GM12878 (cell line): ENCODE data around the gene SPRY4. TPM values are rescaled to one million over a fixed set of nuclear protein-coding genes. Genes with fewer than 3 reads are reported as not detected.

Experiments used
- CEBPZ ChIP-seq: fragments of 150-350 bp; IDR thresholded peaks from 2 replicates; pipeline ENCODE4 v1.6.1; 2016; ENCODE audit warnings: low read depth, low read length
- FOXK2 ChIP-seq: fragments of 450-650 bp; IDR thresholded peaks from 2 replicates; pipeline ENCODE4 v1.6.1; 2017; ENCODE audit warnings: mild to moderate bottlenecking, moderate library complexity
- HCFC1 ChIP-seq: fragments of 150-350 bp; IDR thresholded peaks from 2 replicates; pipeline ENCODE4 v1.6.1; 2014; ENCODE audit warnings: low read length
- HSF1 ChIP-seq: fragments of 150-350 bp; IDR thresholded peaks from 2 replicates; pipeline ENCODE4 v1.6.1; 2014; ENCODE audit warnings: mild to moderate bottlenecking, low read depth, low read length
- IKZF1 ChIP-seq: fragments of 450-650 bp; conservative IDR thresholded peaks from 2 replicates; pipeline ENCODE4 v1.6.1; 2017; ENCODE audit warnings: antibody characterized with exemption, mild to moderate bottlenecking
- LARP7 ChIP-seq: fragments of 450-650 bp; IDR thresholded peaks from 2 replicates; pipeline ENCODE4 v1.6.1; 2017; ENCODE audit warnings: mild to moderate bottlenecking
- MTA3 ChIP-seq: IDR thresholded peaks from 2 replicates; pipeline ENCODE4 v1.6.1; 2012; ENCODE audit warnings: low read length, inconsistent platforms, borderline replicate concordance
- NBN ChIP-seq: fragments of 450-650 bp; IDR thresholded peaks from 2 replicates; pipeline ENCODE4 v1.6.1; 2016
- NFXL1 ChIP-seq: fragments of 450-650 bp; IDR thresholded peaks from 2 replicates; pipeline ENCODE4 v1.6.1; 2017; ENCODE audit warnings: antibody characterized with exemption, mild to moderate bottlenecking, borderline replicate concordance
- POLR2AphosphoS5 ChIP-seq: IDR thresholded peaks from 2 replicates; pipeline ENCODE4 v1.6.1; 2011; ENCODE audit warnings: mild to moderate bottlenecking, low read length, inconsistent platforms
- RAD51 ChIP-seq: fragments of 450-650 bp; IDR thresholded peaks from 2 replicates; pipeline ENCODE4 v1.6.1; 2016; ENCODE audit warnings: moderate library complexity, mild to moderate bottlenecking, inconsistent platforms
- TCF12 ChIP-seq: IDR thresholded peaks from 2 replicates; pipeline ENCODE4 v1.6.1; 2011; ENCODE audit warnings: low read depth, mild to moderate bottlenecking, low read length
- ZBED1 ChIP-seq: IDR thresholded peaks from 2 replicates; pipeline ENCODE4 v1.6.1; 2016; ENCODE audit warnings: borderline replicate concordance
- ZBTB11 ChIP-seq: fragments of 450-650 bp; formaldehyde crosslinking; IDR thresholded peaks from 2 replicates; pipeline ENCODE4 v1.5.0; 2022; ENCODE audit warnings: mild to moderate bottlenecking, missing genetic modification characterization
- ZNF687 ChIP-seq: fragments of 450-650 bp; IDR thresholded peaks from 2 replicates; pipeline ENCODE4 v1.6.1; 2017; ENCODE audit warnings: mild to moderate bottlenecking, moderate library complexity
- polyA plus RNA-seq, 11 experiments: library from polyadenylated mRNA; depleted of rRNA in 4 of 11; unstranded in 6 of 11; stranded (reverse) in 5 of 11; fragments of >200 nt; fragmentation: Nextera tagmentation in 4 of 11; fragmentation: Illumina TruSeq in 1 of 11; extraction: Ambion mirVana in 4 of 11; extraction: Trizol in 1 of 11; gene quantifications; 1 replicate in 1 of 11; 2 replicates in 10 of 11; pipeline versions ENCODE4 v1.2.1 to v1.2.3, GENCODE V29; 2011 to 2016; ENCODE audit warnings: inconsistent platforms in 2 of 11, missing spikeins in 2 of 11, low read depth in 1 of 11
- total RNA-seq, 4 experiments: library from RNA; depleted of rRNA in 3 of 4; stranded (reverse); fragments of >200 nt in 3 of 4; fragmentation: Illumina TruSeq in 1 of 4; extraction: Trizol in 1 of 4; gene quantifications; 2 replicates each; pipeline versions ENCODE4 v1.2.1 to v1.2.3, GENCODE V29; 2013 to 2021

Gene SPRY4
- total and polyA plus RNA-seq, 10 of the 15 experiments (the other 5 are each of a cell fraction or from before 2014, with no cell fraction given): 0.04 to 1.4 (median 0.18) TPM; not detected in 1

- no peak for TF ChIP-seq CEBPZ
- no peak; the same call in 1 of the 2 replicates for TF ChIP-seq NFXL1
- no peak for TF ChIP-seq ZBTB11 (CRISPR knock-in tag)
- TF ChIP-seq LARP7: peak; percentile 80
- peak; percentile 34; the same call in 1 of the 2 replicates for TF ChIP-seq POLR2AphosphoS5
- TF ChIP-seq MTA3: 0 out of 2 replicates have a peak, but pooled peaks have one; percentile 27
- no peak for TF ChIP-seq TCF12
- TF ChIP-seq IKZF1: peak; percentile 99
- no peak for TF ChIP-seq HSF1
- no peak for TF ChIP-seq NBN
- TF ChIP-seq RAD51: no peak
- TF ChIP-seq HCFC1: no peak
- peak; percentile 44; the same call in 1 of the 2 replicates for TF ChIP-seq ZNF687
- no peak for TF ChIP-seq ZBED1
- peak; percentile 45; the same call in 1 of the 2 replicates for TF ChIP-seq FOXK2
Measured at GRCh38 chr5:142356716-142357468, 32.1 kb upstream of the SPRY4 start (continued).
